ENCODE results near the gene TASOR2. TPM values are rescaled to one million over a fixed set of nuclear protein-coding genes. Genes with fewer than 3 reads are reported as not detected.

Gene TASOR2
- total RNA-seq, 1 donor from 2014 or later: 62.6 TPM

DNA sequence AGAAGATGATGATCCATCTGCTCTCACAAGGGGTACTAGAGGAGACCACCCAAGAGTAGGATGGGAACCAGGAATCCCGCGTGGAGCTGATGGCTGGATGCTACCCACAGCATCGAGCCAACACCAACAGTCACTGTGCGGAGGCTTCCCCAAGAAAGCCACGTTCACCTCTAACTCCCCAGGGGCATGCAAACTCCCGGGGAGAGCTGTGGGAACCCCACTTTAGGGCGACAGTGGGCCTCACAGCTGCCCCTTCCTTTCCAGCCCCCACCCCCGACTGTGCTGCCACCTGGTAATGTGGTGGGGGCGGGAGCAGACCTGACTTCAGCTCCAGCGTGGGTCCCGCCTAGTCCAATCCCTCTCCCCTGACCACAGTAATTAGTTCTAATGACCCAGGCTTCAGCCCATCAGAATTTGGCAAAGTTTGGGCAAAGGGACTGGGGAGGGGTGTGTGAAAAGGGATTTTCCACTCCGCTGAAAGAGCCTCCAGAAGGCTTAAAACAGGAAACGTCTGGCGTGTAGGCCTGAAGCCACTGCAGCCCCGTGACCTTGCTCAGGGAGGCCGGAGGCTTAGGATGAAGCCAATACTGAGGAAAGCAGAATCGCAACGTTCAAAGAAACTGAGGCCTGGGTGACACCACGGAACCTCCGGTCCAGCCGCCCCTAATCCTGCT is 38.6 kb upstream of the TASOR2 start:
- no peak for DNase-seq (ENCODE audit: low spot score)
- TF ChIP-seq, protein P1, sequence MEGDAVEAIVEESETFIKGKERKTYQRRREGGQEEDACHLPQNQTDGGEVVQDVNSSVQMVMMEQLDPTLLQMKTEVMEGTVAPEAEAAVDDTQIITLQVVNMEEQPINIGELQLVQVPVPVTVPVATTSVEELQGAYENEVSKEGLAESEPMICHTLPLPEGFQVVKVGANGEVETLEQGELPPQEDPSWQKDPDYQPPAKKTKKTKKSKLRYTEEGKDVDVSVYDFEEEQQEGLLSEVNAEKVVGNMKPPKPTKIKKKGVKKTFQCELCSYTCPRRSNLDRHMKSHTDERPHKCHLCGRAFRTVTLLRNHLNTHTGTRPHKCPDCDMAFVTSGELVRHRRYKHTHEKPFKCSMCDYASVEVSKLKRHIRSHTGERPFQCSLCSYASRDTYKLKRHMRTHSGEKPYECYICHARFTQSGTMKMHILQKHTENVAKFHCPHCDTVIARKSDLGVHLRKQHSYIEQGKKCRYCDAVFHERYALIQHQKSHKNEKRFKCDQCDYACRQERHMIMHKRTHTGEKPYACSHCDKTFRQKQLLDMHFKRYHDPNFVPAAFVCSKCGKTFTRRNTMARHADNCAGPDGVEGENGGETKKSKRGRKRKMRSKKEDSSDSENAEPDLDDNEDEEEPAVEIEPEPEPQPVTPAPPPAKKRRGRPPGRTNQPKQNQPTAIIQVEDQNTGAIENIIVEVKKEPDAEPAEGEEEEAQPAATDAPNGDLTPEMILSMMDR (IDR thresholded peaks at IDR 0.05): no peak
- Mint-ChIP-seq H3K9me3 (ENCODE audit: low read depth) (no peaks in the 10 kb centered on the region), H3K36me3 (ENCODE audit: low read depth) (peaks cover 31% of the 10 kb centered on the region), H3K27me3 (ENCODE audit: low read depth) (no peaks in the 10 kb centered on the region), H3K4me1 (ENCODE audit: low read depth) (no peaks in the 10 kb centered on the region), H3K27ac (ENCODE audit: unreplicated experiment) (no peak overlapping the region), H3K4me3 (ENCODE audit: unreplicated experiment) (no peak overlapping the region)

- TF ChIP-seq, protein P1 (IDR thresholded peaks at IDR 0.05): no peak
- DNase-seq (ENCODE audit: low spot score): no peak
- H3K27ac Mint-ChIP-seq (ENCODE audit: unreplicated experiment): no peak overlapping the region
- H3K9me3 Mint-ChIP-seq (ENCODE audit: low read depth): no peaks in the 10 kb centered on the region
- no peaks in the 10 kb centered on the region for H3K4me1 Mint-ChIP-seq (ENCODE audit: low read depth)
- no peaks in the 10 kb centered on the region for H3K27me3 Mint-ChIP-seq (ENCODE audit: low read depth)
- peaks cover 23% of the 10 kb centered on the region for H3K36me3 Mint-ChIP-seq (ENCODE audit: low read depth)
- H3K4me3 Mint-ChIP-seq (ENCODE audit: unreplicated experiment): no peak overlapping the region
Measured at GRCh38 chr10:5647507-5648240, 37.0 kb upstream of the TASOR2 start.

- TF ChIP-seq, protein P1 (IDR thresholded peaks at IDR 0.05): no peak
- H3K27me3 Mint-ChIP-seq (ENCODE audit: low read depth): no peaks in the 10 kb centered on the region
- no peaks in the 10 kb centered on the region for H3K9me3 Mint-ChIP-seq (ENCODE audit: low read depth)
- peaks cover 23% of the 10 kb centered on the region for H3K36me3 Mint-ChIP-seq (ENCODE audit: low read depth)
- H3K27ac Mint-ChIP-seq (ENCODE audit: unreplicated experiment): no peak overlapping the region
- no peaks in the 10 kb centered on the region for H3K4me1 Mint-ChIP-seq (ENCODE audit: low read depth)
- DNase-seq (ENCODE audit: low spot score): no peak
- H3K4me3 Mint-ChIP-seq (ENCODE audit: unreplicated experiment): no peak overlapping the region
Measured at GRCh38 chr10:5648494-5649457, 35.9 kb upstream of the TASOR2 start.

DNA sequence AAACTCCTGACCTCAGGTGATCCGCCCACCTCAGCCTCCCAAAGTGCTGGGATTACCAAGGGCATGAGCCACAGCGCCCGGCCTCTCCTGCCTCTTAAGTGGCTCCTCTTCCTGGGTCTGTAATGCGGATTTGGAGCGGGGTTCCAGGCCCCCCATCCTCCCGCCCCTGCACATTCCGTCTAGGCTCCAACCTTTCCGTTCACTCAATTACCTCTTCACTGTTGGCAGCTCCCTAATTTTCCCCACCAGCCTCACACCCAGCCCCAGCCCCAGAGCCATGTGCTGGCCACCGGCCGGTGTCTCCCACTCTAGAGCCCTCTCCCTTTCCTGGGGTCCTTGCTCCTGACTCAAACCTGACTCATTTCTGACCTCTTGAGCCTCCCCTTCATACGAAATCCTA is 34.9 kb upstream of the TASOR2 start:
- Mint-ChIP-seq H3K4me3 (ENCODE audit: unreplicated experiment) (no peak overlapping the region), H3K36me3 (ENCODE audit: low read depth) (peaks cover 19% of the 10 kb centered on the region), H3K27me3 (ENCODE audit: low read depth) (no peaks in the 10 kb centered on the region), H3K9me3 (ENCODE audit: low read depth) (no peaks in the 10 kb centered on the region), H3K4me1 (ENCODE audit: low read depth) (no peaks in the 10 kb centered on the region), H3K27ac (ENCODE audit: unreplicated experiment) (no peak overlapping the region)
- TF ChIP-seq, protein P1 (IDR thresholded peaks at IDR 0.05): no peak
- no peak for DNase-seq (ENCODE audit: low spot score)
